ENCODE results near the gene NDUFAF8.

The NDUFAF8 gene

GRCh38 chr17:81206166-81206565 is 33.0 kb upstream of the NDUFAF8 start:
- no peak for DNase-seq
- Histone ChIP-seq H3K4me3 (ENCODE audit: low read depth, low read length) (no peak overlapping the region), H3K36me3 (peaks cover 3% of the 10 kb centered on the region; the same call in 1 of the 2 replicates), H3K27me3 (no peaks in the 10 kb centered on the region), H3K9me3 (no peaks in the 10 kb centered on the region), H3K4me1 (peaks cover 2% of the 10 kb centered on the region)
- TF ChIP-seq, protein P1, sequence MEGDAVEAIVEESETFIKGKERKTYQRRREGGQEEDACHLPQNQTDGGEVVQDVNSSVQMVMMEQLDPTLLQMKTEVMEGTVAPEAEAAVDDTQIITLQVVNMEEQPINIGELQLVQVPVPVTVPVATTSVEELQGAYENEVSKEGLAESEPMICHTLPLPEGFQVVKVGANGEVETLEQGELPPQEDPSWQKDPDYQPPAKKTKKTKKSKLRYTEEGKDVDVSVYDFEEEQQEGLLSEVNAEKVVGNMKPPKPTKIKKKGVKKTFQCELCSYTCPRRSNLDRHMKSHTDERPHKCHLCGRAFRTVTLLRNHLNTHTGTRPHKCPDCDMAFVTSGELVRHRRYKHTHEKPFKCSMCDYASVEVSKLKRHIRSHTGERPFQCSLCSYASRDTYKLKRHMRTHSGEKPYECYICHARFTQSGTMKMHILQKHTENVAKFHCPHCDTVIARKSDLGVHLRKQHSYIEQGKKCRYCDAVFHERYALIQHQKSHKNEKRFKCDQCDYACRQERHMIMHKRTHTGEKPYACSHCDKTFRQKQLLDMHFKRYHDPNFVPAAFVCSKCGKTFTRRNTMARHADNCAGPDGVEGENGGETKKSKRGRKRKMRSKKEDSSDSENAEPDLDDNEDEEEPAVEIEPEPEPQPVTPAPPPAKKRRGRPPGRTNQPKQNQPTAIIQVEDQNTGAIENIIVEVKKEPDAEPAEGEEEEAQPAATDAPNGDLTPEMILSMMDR (IDR thresholded peaks at IDR 0.05; ENCODE audit: low read depth, low read length) = no peak

DNA sequence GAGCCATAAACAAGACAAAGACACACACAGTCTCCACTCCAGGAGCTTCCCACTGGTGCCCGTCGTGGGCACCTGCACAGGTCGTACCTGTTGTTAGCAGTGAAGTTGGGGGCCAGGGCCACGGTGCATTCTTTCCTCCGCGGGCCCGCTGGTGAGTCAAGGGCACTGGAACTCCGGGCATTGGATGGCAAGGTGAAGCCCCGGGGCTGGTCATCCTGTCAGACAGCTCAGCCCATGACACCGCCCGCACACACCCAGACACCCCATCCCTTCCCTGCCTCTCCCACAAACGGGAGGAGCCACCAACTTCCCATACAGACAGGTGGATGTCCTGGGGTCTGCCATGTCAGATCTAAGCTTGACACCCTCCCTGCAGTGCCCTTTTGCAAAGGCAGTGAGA is 32.5 kb upstream of the NDUFAF8 start:
- no peaks in the 10 kb centered on the region for H3K9me3 ChIP-seq
- no peak overlapping the region for H3K4me3 ChIP-seq (ENCODE audit: low read depth, low read length)
- no peaks in the 10 kb centered on the region for H3K27me3 ChIP-seq
- H3K36me3 ChIP-seq = peaks cover 3% of the 10 kb centered on the region; the same call in 1 of the 2 replicates
- H3K4me1 ChIP-seq = no peaks in the 10 kb centered on the region
- no peak for DNase-seq
- TF ChIP-seq, protein P1 (IDR thresholded peaks at IDR 0.05; ENCODE audit: low read depth, low read length) = no peak

- Histone ChIP-seq H3K4me3 (ENCODE audit: low read depth, low read length) (no peak overlapping the region), H3K9me3 (no peaks in the 10 kb centered on the region), H3K27me3 (no peaks in the 10 kb centered on the region), H3K36me3 (peaks cover 3% of the 10 kb centered on the region; the same call in 1 of the 2 replicates), H3K4me1 (no peaks in the 10 kb centered on the region)
- peak; percentile 32 for DNase-seq
- TF ChIP-seq, protein P1 (IDR thresholded peaks at IDR 0.05; ENCODE audit: low read depth, low read length) = no peak
Measured at GRCh38 chr17:81207610-81208581, 31.2 kb upstream of the NDUFAF8 start.

DNA sequence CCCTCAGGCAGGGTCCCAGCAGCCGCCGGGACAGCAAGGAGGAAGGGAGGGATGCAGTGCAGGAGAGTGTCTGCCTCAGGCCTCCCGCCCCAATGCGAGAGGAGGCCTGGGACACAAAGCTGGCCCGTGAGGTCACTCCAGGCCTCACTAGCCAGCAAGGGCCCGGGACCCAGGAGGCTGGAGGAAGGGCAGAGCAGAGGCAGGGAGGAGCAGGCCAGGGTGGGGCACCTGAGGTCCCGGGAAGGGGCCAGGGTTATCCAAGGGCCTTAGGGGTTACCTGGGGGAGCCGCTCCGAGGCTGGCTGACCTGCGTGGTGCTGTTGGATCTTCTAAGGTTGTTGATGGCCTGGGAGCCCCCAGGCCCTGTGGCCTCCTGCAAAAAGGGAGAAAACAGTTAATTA is 30.5 kb upstream of the NDUFAF8 start:
- TF ChIP-seq, protein P1 (IDR thresholded peaks at IDR 0.05; ENCODE audit: low read depth, low read length) = no peak
- no peaks in the 10 kb centered on the region for H3K4me1 ChIP-seq
- DNase-seq = no peak
- no peaks in the 10 kb centered on the region for H3K27me3 ChIP-seq
- H3K36me3 ChIP-seq = peaks cover 3% of the 10 kb centered on the region; the same call in 1 of the 2 replicates
- no peaks in the 10 kb centered on the region for H3K9me3 ChIP-seq
- no peak overlapping the region for H3K4me3 ChIP-seq (ENCODE audit: low read depth, low read length)

- no peak for DNase-seq
- H3K9me3 ChIP-seq = no peaks in the 10 kb centered on the region
- H3K36me3 ChIP-seq = peaks cover 3% of the 10 kb centered on the region; the same call in 1 of the 2 replicates
- H3K27me3 ChIP-seq = no peaks in the 10 kb centered on the region
- no peaks in the 10 kb centered on the region for H3K4me1 ChIP-seq
- TF ChIP-seq, protein P1 (IDR thresholded peaks at IDR 0.05; ENCODE audit: low read depth, low read length) = no peak
- H3K4me3 ChIP-seq (ENCODE audit: low read depth, low read length) = no peak overlapping the region
Measured at GRCh38 chr17:81209141-81209540, 30.0 kb upstream of the NDUFAF8 start.

- Histone ChIP-seq H3K4me3 (ENCODE audit: low read depth, low read length) (no peak overlapping the region), H3K36me3 (peaks cover 3% of the 10 kb centered on the region; the same call in 1 of the 2 replicates), H3K27me3 (no peaks in the 10 kb centered on the region), H3K9me3 (no peaks in the 10 kb centered on the region), H3K4me1 (no peaks in the 10 kb centered on the region)
- TF ChIP-seq, protein P1 (IDR thresholded peaks at IDR 0.05; ENCODE audit: low read depth, low read length) = no peak
- no peak for DNase-seq
Measured at GRCh38 chr17:81210466-81210865, 28.7 kb upstream of the NDUFAF8 start.
